ENCODE data around the gene SYT1.

The SYT1 gene

DNA sequence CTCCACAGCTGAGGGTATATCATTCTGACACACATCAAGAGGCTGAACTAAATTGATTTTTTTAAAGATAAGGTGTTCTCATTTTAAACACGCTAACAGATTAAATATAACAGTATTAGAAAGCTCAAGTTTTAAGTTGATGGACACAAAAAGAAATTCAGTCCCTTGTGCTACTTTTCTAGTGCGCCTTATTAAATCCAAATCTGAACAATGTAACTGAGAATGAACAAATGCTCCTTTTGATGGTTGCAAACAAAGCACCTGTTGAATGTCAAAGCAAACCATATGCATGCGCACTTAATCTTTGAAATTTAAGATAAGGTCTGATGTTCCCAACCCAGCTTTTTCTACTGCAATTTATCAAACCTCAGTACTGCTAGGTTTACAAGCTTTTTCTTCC lies 424.3 kb downstream of the SYT1 start:
- DNase-seq, result no peak
- H3K36me3 ChIP-seq, result peaks cover 8% of the 10 kb centered on the region
- no peak overlapping the region for H3K4me3 ChIP-seq (ENCODE audit: low read depth, low read length)
- no peaks in the 10 kb centered on the region for H3K27me3 ChIP-seq (ENCODE audit: insufficient read depth, low read depth, severe bottlenecking)
- H3K9me3 ChIP-seq (ENCODE audit: severe bottlenecking), result no peaks in the 10 kb centered on the region
- H3K27ac ChIP-seq, result no peak overlapping the region
- TF ChIP-seq, protein P1, sequence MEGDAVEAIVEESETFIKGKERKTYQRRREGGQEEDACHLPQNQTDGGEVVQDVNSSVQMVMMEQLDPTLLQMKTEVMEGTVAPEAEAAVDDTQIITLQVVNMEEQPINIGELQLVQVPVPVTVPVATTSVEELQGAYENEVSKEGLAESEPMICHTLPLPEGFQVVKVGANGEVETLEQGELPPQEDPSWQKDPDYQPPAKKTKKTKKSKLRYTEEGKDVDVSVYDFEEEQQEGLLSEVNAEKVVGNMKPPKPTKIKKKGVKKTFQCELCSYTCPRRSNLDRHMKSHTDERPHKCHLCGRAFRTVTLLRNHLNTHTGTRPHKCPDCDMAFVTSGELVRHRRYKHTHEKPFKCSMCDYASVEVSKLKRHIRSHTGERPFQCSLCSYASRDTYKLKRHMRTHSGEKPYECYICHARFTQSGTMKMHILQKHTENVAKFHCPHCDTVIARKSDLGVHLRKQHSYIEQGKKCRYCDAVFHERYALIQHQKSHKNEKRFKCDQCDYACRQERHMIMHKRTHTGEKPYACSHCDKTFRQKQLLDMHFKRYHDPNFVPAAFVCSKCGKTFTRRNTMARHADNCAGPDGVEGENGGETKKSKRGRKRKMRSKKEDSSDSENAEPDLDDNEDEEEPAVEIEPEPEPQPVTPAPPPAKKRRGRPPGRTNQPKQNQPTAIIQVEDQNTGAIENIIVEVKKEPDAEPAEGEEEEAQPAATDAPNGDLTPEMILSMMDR (IDR thresholded peaks at IDR 0.05; ENCODE audit: low read depth, low read length), result no peak

GRCh38 chr12:79291711-79292110 lies 427.1 kb downstream of the SYT1 start:
- Histone ChIP-seq H3K27ac (no peak overlapping the region), H3K36me3 (peaks cover 16% of the 10 kb centered on the region), H3K9me3 (ENCODE audit: severe bottlenecking) (no peaks in the 10 kb centered on the region), H3K27me3 (ENCODE audit: insufficient read depth, low read depth, severe bottlenecking) (no peaks in the 10 kb centered on the region), H3K4me3 (ENCODE audit: low read depth, low read length) (no peak overlapping the region)
- TF ChIP-seq, protein P1 (IDR thresholded peaks at IDR 0.05; ENCODE audit: low read depth, low read length), result no peak
- no peak for DNase-seq

DNA sequence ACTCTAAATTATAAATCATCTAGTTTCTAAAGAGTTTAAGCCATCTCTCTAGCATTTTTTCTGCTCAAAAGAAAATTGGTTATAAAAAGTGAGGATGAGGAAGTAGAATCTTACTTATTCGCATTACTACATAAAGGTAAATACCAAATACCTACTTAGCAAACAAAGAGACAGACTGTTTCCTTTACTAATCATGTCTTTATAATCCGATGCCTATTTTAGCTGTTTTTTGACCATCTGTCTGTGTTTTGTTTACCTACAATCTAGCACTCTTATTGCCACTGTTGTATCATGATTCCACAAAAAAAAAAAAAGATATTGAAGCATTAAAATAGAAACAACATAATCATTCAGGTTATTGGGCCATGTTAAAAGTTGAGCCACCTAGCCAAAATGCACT lies 430.0 kb downstream of the SYT1 start:
- Histone ChIP-seq H3K27ac (0 out of 2 replicates have a peak overlapping the region, but pooled peaks have one; percentile 4), H3K9me3 (ENCODE audit: severe bottlenecking) (no peaks in the 10 kb centered on the region), H3K4me3 (ENCODE audit: low read depth, low read length) (no peak overlapping the region), H3K27me3 (ENCODE audit: insufficient read depth, low read depth, severe bottlenecking) (no peaks in the 10 kb centered on the region), H3K36me3 (peaks cover 32% of the 10 kb centered on the region)
- no peak for DNase-seq
- TF ChIP-seq, protein P1 (IDR thresholded peaks at IDR 0.05; ENCODE audit: low read depth, low read length), result no peak

DNA sequence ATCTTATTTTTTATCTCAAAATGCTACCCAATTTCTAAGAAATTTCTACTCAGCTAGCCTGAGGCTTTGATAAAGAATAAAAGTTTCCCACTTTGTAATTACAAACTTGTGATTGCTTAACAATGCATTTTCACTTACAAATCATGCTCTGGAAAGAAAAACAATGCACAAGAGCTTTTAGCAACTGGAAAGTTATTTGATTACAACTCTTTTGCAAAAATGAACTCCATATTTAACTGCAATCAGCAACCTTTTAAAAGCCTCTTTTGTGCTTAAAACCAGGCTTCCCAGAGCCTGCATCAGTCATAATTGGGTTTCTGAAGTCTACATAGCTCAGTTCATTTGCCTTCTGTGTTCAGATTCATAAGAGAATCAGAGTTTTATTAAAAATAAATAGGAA lies 431.0 kb downstream of the SYT1 start:
- H3K27ac ChIP-seq, result no peak overlapping the region
- no peaks in the 10 kb centered on the region for H3K27me3 ChIP-seq (ENCODE audit: insufficient read depth, low read depth, severe bottlenecking)
- no peak for DNase-seq
- H3K9me3 ChIP-seq (ENCODE audit: severe bottlenecking), result no peaks in the 10 kb centered on the region
- peaks cover 41% of the 10 kb centered on the region for H3K36me3 ChIP-seq
- H3K4me3 ChIP-seq (ENCODE audit: low read depth, low read length), result no peak overlapping the region
- TF ChIP-seq, protein P1 (IDR thresholded peaks at IDR 0.05; ENCODE audit: low read depth, low read length), result no peak

DNA sequence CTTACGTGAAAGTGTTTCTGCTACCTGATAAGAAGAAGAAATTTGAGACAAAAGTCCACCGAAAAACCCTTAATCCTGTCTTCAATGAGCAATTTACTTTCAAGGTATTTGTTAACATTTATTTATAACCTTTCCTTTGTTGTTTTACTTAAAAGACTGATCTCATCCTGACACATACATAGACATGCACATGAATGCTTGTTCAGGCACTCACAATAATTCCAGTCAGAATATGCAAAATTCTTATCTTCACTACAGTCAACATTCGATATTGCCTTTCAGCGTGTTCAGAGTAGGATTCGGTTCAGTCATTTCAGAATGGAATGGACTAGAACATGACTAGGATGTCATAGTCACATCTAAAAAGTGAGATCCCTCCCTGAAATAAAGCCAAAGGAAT lies 431.6 kb downstream of the SYT1 start:
- TF ChIP-seq, protein P1 (IDR thresholded peaks at IDR 0.05; ENCODE audit: low read depth, low read length), result no peak
- no peaks in the 10 kb centered on the region for H3K9me3 ChIP-seq (ENCODE audit: severe bottlenecking)
- H3K27me3 ChIP-seq (ENCODE audit: insufficient read depth, low read depth, severe bottlenecking), result no peaks in the 10 kb centered on the region
- peaks cover 43% of the 10 kb centered on the region for H3K36me3 ChIP-seq
- H3K27ac ChIP-seq, result no peak overlapping the region
- no peak overlapping the region for H3K4me3 ChIP-seq (ENCODE audit: low read depth, low read length)
- DNase-seq, result no peak

GRCh38 chr12:79296871-79297270 lies 432.3 kb downstream of the SYT1 start:
- no peak overlapping the region for H3K27ac ChIP-seq
- no peak for DNase-seq
- TF ChIP-seq, protein P1 (IDR thresholded peaks at IDR 0.05; ENCODE audit: low read depth, low read length), result no peak
- peaks cover 45% of the 10 kb centered on the region for H3K36me3 ChIP-seq
- no peaks in the 10 kb centered on the region for H3K27me3 ChIP-seq (ENCODE audit: insufficient read depth, low read depth, severe bottlenecking)
- no peaks in the 10 kb centered on the region for H3K9me3 ChIP-seq (ENCODE audit: severe bottlenecking)
- no peak overlapping the region for H3K4me3 ChIP-seq (ENCODE audit: low read depth, low read length)
